HG03025 (cell line): Measurements from ENCODE around the gene IGFBP5.

Experiments used
- ATAC-seq: cut with Tn5 transposase; IDR thresholded peaks from one replicate; pipeline ENCODE4 v1.9.1; 2021; ENCODE audit warnings: mild to moderate bottlenecking, moderate library complexity; ENCODE audit not compliant: unreplicated experiment, low FRiP score

Gene IGFBP5

DNA sequence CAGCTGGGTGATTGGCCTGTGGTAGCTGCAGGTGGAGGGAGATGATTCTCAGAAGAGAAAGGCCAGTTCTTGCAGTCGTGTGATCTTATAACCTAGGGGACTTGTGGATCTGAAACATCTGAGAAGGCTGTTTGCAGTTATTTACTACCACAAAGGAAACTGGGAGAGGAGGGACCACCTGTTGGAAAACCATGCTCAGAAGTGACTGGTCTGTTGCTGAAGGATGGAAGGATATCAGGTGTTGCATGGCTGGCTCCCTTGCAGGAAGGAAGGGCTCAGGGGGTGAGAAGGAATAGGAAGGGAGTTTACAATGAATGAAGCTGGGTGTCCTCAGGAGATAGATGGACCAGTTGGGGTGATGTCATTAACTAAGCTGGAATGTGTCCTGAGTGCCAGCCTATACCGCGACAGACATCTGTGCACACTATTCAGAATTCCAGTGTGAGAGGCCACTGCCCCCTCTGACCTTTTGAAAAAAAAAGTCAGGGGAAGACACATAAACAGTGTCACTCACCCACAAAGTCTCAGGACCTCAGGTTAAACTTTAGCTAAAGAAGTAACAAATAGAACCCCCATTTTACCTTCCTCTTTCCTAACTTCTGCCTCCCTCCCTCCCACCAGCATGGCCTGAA is 44.6 kb downstream of the IGFBP5 start:
- ATAC-seq = no peak

DNA sequence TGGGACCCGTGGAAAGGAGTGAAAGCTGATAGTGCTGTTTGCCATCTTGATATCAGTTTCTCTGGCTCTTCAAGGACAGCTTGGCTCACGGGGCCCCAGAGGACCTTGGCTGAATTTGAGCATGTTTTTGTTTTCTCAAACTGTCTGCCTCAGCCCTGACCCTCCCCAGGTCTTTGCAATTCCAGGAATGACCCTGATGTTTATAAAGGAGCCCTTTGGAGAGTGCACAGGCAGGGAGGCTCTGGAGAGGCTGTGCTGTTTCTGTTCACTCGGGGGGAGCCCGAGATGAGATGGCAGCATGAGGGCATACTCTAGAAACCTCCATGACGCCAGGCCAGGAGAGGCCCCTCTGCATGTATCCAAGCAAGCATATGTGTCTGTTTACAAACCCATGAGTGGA is 45.8 kb downstream of the IGFBP5 start:
- no peak for ATAC-seq

DNA sequence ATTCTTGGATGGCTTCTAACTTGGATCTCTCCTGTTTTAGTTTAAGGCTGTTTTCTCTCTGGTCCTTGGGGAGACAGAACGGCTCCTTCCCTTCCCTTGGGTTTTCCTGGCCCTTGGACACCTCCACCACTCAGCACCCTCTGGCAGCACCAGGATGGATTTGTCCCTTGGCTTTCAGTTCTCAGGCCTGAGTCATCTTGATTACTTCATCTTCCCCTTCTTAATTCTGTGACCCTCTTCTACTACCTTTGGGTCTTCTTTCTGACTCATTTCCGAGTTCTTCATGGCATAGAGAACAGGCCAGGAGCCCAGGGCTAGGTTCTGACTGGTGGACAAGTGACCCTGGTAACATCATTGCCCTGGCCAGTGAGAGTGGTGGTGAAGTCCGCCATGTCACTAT is 47.2 kb downstream of the IGFBP5 start:
- ATAC-seq = no peak

GRCh38 chr2:216646116-216646515 is 49.2 kb downstream of the IGFBP5 start:
- ATAC-seq = no peak

DNA sequence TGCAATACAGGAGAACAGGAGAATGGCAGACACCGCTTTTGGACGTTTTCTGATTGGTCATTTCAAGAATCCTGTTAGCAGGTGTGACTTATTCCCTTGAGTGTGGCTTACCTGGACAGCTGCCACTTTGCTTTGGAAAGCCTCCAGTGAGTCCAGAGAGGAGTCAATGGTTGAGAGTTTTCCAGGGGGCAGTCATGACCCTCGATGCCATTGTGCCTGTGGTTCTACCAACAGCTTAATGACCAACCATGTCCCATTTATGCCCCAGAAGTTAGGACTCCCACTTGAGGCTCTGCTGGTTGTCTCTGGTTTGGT is 49.8 kb downstream of the IGFBP5 start:
- no peak for ATAC-seq

- no peak for ATAC-seq
Measured at GRCh38 chr2:216644842-216645635, 50.3 kb downstream of the IGFBP5 start.

- ATAC-seq = no peak
Measured at GRCh38 chr2:216643986-216644659, 51.2 kb downstream of the IGFBP5 start.

DNA sequence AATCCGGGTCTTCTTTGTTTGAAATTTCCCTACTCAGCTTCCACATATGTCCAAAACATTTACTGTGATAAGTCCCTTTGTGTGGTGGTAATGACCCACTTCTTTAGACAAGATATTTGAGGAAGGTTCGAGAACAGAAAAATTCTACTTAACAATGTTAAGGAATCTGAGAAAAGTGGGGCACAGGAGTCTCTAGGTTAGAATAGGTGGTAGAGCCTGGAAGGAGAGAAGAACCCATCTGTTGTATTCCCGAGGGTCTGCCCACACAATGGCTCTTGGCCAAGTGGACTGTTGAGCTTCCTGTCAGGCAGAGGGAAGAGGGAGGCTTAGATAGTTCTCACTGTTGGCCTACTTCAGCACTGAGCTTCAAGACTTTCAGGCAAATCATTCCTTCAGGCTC is 57.9 kb downstream of the IGFBP5 start:
- ATAC-seq = no peak

GRCh38 chr2:216636551-216637450 is 58.5 kb downstream of the IGFBP5 start:
- no peak for ATAC-seq

- ATAC-seq = no peak
Measured at GRCh38 chr2:216635701-216636550, 59.4 kb downstream of the IGFBP5 start.

DNA sequence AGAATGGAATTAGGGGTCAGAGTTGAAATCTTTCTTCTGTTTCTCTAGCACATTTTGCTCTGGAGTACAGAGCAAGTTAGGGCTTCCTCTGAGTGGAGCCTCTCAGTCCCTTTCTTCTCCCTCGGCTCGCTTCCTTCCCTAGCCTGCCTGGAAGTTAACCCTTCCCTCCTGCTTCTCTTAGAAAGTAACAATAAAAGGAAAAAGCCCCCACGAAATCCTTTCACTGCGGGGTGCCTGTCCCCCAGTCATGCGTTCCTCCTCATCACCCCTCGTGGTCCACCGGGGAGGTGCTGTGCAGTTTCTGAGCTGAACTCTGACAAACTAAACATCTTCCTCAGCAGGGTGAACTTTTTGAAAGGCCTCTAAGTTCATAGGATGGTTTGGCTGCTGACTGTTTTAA is 60.2 kb downstream of the IGFBP5 start:
- no peak for ATAC-seq

GRCh38 chr2:216634370-216635148 is 60.8 kb downstream of the IGFBP5 start:
- no peak for ATAC-seq

DNA sequence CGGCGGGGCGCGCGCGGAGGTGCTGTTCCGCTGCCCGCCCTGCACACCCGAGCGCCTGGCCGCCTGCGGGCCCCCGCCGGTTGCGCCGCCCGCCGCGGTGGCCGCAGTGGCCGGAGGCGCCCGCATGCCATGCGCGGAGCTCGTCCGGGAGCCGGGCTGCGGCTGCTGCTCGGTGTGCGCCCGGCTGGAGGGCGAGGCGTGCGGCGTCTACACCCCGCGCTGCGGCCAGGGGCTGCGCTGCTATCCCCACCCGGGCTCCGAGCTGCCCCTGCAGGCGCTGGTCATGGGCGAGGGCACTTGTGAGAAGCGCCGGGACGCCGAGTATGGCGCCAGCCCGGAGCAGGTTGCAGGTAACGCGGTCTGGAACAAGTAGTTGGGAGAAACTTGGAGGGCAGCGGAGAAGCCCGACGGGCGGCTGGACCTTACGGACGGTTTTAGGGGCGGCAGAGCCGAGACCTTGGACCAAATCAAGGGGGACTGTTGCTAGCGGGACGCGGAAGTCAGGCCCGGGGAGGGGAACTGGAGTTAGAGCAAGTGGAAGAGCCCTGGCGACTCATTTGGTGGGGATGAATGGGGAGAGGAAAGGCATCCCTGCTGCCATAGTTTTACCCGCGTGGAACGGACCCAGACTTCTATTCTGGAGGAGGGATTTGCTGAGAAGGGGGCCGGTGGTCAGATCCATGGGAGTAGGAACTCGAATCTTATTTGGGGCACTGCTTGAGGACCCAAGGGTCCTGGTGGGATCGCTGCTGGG is 61.6 kb downstream of the IGFBP5 start:
- ATAC-seq = no peak

GRCh38 chr2:216632952-216633615 is 62.3 kb downstream of the IGFBP5 start, which contains the start of gene IGFBP2:
IGFBP2 (plus strand) TSS chr2:216633420; CDS start chr2:216633524, 104 bp downstream.
- no peak for ATAC-seq

GRCh38 chr2:216632346-216632951 is 62.9 kb downstream of the IGFBP5 start:
- no peak for ATAC-seq

GRCh38 chr2:216629784-216630183 is 65.6 kb downstream of the IGFBP5 start:
- ATAC-seq = no peak

DNA sequence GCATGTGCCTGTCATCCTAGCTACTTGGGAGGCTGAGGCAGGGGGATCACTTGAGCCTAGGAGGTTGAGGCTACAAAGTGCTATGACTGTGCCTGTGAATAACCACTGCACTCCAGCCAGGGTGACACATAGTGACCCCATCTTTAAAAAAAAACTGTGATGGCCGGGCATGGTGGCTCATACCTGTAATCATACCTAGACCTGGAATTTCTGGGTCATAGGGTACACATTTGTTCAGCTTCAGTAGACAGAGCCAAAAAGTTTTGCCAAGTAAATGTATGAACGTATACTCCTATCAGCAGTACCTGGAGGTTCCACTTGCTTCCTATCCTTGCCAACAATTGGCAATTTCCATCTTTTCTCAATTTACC is 68.5 kb downstream of the IGFBP5 start:
- no peak for ATAC-seq
